Pons (tissue), 1 donor: ENCODE results near the gene RNASE7.
A peak's percentile ranks its signal among the peaks of the same experiment; 100 is the strongest.
"Not testable (repeated sequence)": the region's sequence is repeated elsewhere in the genome, so short reads cannot be mapped to it uniquely, and the experiment has no call there.

Source experiments
- DNase-seq: peaks from one replicate; pipeline ENCODE4 v3.0.0-alpha.2; 2016; ENCODE audit warnings: low spot score

RNASE7 gene

GRCh38 chr14:21041676-21042433 is at the start of gene RNASE7:
RNASE7 (plus strand) TSS chr14:21042362; CDS start chr14:21042993, 631 bp downstream.
- DNase-seq: no peak

- no peak for DNase-seq
Measured at GRCh38 chr14:20996521-20996920, 45.6 kb upstream of the RNASE7 start.

DNA sequence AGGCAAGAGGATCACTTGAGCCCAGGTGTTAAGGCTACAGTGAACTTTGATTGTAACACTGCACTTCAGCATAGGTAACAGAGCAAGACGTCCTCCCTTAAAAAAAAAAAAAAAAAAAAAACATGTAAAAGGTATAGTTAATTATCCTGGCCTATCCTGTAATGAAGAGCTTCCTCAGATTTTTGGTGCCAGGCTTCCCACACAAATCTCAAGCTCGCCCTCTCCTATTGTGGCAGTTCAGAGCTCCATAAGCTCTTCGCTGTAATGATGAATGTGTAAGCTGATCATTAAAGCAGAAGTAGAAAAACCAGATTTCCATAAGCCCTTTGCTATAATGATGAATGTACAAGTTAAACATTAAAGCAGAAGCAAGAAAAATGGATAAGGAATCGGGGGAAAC is 45.0 kb upstream of the RNASE7 start:
- no peak for DNase-seq

- DNase-seq: no peak
Measured at GRCh38 chr14:20997564-20997963, 44.6 kb upstream of the RNASE7 start.

GRCh38 chr14:20998139-20998538 is 44.0 kb upstream of the RNASE7 start:
- DNase-seq: no peak

DNA sequence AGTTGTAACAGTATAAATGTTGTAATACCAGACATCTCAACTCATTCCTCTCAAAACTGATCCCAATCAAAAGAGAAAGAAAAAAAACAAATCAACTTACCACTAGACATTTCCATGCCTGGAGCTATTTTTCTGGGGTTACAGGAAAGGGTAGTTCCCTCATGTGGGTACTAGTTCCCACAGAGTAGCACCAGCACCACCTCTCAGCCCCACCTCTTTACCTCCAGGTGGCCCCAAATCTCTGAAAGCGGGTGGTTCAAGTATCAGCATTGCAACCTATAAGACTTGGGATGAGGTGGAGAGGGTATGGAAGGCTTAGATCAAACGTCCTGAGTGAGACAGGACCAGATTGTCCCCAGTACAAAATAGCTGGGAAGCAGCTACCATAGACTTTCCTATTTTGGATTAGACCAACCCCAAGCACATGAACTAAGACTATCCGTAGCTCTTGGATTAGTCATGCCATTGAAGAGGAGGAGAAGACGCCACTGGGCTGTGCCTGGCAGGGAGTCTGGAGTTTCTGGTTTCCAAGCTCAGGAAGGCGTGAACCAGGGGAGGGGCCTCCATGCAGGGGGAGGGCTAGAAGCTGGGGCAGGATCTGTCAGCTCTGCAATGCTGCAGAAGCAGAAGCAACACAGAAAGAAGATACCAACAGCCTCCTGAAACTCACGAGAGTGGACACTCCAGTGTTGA is 43.3 kb upstream of the RNASE7 start, which contains the start of gene SLC39A2:
Gene SLC39A2, plus strand, starts transcription at position 620 of the 693 bp plus-strand sequence. CDS start 154 bp downstream, outside the sequence.
- DNase-seq: no peak

GRCh38 chr14:20999591-20999990 is 42.6 kb upstream of the RNASE7 start:
- DNase-seq: no peak

DNA sequence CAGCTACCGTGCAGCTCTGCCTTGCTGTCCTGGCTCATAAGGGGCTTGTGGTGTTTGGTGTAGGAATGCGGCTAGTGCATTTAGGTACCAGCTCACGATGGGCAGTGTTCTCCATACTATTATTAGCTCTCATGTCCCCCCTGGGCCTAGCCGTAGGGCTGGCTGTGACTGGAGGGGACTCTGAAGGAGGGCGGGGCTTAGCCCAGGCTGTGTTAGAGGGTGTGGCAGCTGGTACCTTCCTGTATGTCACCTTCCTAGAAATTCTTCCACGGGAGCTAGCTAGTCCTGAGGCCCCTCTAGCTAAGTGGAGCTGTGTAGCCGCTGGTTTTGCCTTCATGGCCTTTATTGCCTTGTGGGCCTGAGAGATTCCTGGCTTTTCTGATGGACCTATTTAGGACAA is 40.9 kb upstream of the RNASE7 start:
- DNase-seq: no peak

DNA sequence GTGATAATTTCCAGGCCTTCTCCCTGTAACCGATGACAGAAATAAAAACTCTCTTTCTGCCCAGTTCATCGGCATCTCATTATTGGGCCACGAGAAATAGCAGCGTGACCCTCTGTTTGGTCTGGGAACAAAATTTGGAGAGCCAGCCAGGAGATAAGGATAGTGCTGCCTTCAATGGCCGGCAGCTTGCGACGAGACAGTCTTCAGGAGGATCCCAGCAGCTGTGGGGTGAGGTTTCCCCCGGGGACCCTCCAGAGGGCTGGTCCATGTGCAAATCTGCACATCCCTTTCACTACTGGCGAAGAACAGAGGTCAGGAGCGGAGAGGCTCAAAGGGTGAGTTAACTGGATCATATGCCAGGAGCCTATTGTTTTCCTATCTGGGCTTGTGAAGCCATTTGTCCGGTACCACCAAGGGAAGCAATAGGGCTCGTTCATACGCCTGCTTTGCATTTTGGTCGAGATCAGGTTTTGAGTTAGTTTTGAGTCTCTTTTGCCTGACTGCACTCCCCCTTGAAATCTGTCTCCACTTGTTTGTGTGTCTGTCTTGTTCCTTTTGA is 38.3 kb upstream of the RNASE7 start:
- no peak for DNase-seq

- DNase-seq: not testable (repeated sequence)
Measured at GRCh38 chr14:21009721-21010120, 32.4 kb upstream of the RNASE7 start.

- DNase-seq: no peak
Measured at GRCh38 chr14:21011136-21011535, 31.0 kb upstream of the RNASE7 start.

DNA sequence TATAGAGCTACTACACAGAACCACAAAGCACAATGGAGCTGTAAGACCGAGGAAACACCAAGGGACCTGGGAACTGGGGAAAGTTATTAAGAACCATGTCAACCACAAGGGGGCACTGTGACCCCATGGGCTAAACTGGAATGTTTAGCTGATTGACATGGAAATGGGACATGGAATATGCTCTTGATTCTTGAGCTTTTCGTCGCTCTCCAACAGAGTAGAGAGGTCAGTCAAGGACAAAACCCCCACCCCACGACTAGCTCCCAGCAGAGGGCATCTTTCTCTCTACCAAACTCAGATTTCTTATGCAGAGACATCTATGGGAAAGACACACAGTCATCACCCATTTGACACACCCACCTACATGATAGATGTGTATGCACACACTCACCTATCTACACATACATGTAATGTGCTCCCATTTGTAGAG is 27.4 kb upstream of the RNASE7 start:
- DNase-seq: peak; percentile 98

DNA sequence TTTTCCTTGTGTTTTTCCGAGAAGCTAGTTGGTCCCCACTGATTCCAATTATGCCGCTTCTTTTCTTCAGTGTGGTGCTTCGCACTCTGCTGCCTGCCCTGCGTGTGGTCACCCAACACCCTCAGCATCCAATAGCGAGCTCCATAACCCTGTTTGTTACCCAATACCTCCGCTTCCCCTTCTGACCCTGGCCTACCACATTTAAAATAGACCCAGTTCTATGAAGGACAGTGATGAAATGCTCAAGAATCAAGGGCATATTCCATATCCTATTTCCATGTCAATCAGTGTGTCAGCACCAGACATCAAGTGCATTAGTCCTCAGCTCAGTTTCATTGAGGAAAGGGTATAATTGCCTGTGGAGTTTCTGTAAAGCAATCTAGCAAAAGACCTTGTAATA is 26.9 kb upstream of the RNASE7 start:
- peak; percentile 39 for DNase-seq

- DNase-seq: no peak
Measured at GRCh38 chr14:21016413-21017190, 25.6 kb upstream of the RNASE7 start.

GRCh38 chr14:21017528-21018245 is 24.5 kb upstream of the RNASE7 start:
- no peak for DNase-seq

GRCh38 chr14:21018286-21018685 is 23.9 kb upstream of the RNASE7 start:
- no peak for DNase-seq

DNA sequence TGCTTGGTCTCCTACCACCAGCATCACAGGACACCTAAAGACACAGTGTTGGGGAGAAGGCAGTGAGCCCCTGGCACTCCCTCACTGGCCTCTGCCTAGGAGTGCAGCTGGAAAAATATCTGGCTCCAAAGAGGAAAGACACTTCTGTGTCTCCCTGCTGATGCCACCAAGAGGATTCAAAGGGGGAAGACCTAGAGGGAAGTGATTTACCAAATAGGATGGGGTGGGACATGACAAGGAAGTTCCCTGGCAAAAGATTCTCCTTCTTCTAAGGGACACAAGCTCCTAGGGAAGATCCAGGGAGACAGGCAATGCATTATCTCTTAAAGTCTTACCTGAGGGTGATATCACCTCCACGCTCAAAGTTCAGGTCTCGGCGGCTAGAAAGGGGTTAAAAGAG is 23.4 kb upstream of the RNASE7 start:
- no peak for DNase-seq

DNA sequence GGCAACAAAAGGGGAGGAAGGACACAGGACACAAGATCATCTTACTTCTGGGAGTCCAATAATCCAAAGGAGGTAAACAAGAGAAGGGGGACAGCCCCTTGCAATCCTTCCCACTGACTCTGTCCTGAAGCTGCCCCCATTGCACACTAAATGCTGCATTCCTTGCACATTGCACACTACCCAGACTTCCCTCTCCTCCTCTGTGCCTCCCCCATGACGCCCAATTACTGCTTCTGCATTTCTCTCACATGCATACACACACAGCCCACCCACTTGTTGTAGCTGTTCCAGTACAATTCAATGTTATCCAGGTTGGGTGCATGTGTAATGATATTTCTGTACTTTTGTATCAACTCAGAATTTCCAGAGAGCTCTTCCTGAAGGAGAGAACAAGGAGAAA is 22.8 kb upstream of the RNASE7 start:
- DNase-seq: no peak

- DNase-seq: no peak
Measured at GRCh38 chr14:21020977-21021545, 21.1 kb upstream of the RNASE7 start.

DNA sequence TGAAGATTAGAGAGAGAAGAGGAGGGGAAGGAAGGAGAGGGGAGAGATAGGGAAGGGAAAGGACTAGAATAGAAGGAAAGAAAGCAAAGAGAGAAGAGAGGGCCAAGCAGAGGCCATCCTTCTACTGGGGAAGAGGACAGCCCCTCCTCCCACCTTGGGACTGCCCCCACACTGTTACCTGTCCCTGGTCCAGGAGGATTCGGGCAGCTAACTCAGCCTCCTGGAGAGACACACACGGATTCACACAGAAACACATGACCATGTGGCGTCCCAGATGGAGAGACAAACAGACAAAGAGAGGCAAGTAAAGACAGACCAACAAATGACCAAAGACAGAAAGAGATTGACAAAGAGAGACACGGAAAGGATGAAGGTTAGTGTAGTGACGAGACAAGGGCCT is 19.5 kb upstream of the RNASE7 start:
- no peak for DNase-seq

GRCh38 chr14:21023174-21023573 is 19.0 kb upstream of the RNASE7 start:
- peak; percentile 63 for DNase-seq
